ENCODE results near the gene ZDHHC7.
A peak's percentile ranks its signal among the peaks of the same experiment; 100 is the strongest.

The ZDHHC7 gene

GRCh38 chr16:85010931-85011845 lies at the start of gene ZDHHC7:
TSS of gene ZDHHC7 (minus strand) at chr16:85011535. CDS start at chr16:84990618, 20,917 bp downstream.
- TF ChIP-seq, protein P1, sequence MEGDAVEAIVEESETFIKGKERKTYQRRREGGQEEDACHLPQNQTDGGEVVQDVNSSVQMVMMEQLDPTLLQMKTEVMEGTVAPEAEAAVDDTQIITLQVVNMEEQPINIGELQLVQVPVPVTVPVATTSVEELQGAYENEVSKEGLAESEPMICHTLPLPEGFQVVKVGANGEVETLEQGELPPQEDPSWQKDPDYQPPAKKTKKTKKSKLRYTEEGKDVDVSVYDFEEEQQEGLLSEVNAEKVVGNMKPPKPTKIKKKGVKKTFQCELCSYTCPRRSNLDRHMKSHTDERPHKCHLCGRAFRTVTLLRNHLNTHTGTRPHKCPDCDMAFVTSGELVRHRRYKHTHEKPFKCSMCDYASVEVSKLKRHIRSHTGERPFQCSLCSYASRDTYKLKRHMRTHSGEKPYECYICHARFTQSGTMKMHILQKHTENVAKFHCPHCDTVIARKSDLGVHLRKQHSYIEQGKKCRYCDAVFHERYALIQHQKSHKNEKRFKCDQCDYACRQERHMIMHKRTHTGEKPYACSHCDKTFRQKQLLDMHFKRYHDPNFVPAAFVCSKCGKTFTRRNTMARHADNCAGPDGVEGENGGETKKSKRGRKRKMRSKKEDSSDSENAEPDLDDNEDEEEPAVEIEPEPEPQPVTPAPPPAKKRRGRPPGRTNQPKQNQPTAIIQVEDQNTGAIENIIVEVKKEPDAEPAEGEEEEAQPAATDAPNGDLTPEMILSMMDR (conservative IDR thresholded peaks at IDR 0.05), result no peak
- H3K27ac ChIP-seq, result peak within 1 kb of the TSS; percentile 69

GRCh38 chr16:85058909-85059308 lies 47.6 kb upstream of the ZDHHC7 start:
- H3K27ac ChIP-seq, result no peak overlapping the region
- TF ChIP-seq, protein P1 (conservative IDR thresholded peaks at IDR 0.05), result no peak

- TF ChIP-seq, protein P1 (conservative IDR thresholded peaks at IDR 0.05), result no peak
- H3K27ac ChIP-seq, result no peak overlapping the region
These were observed 46.6 kb upstream of the ZDHHC7 start for GRCh38 chr16:85057948-85058347.

GRCh38 chr16:85057212-85057889 lies 46.0 kb upstream of the ZDHHC7 start:
- no peak overlapping the region for H3K27ac ChIP-seq
- TF ChIP-seq, protein P1 (conservative IDR thresholded peaks at IDR 0.05), result peak; percentile 22

- no peak overlapping the region for H3K27ac ChIP-seq
- TF ChIP-seq, protein P1 (conservative IDR thresholded peaks at IDR 0.05), result no peak
These were observed 44.9 kb upstream of the ZDHHC7 start for GRCh38 chr16:85056211-85056748.

GRCh38 chr16:85055493-85056210 lies 44.3 kb upstream of the ZDHHC7 start:
- H3K27ac ChIP-seq, result 0 out of 2 replicates have a peak overlapping the region, but pooled peaks have one; percentile 11
- TF ChIP-seq, protein P1 (conservative IDR thresholded peaks at IDR 0.05), result no peak
